Activated CD8-positive, alpha-beta memory T cell treated with anti-CD3 and anti-CD28 coated beads, Interleukin-2, amount 50 U/mL, for 24 hours (primary cell): ENCODE measurements around the gene SRGAP2C.
A peak's percentile ranks its signal among the peaks of the same experiment; 100 is the strongest.
"Not testable (repeated sequence)": the region's sequence is repeated elsewhere in the genome, so short reads cannot be mapped to it uniquely, and the experiment has no call there.

ENCODE experiments used
- DNase-seq: peaks from one replicate; pipeline ENCODE4 v3.0.0-alpha.2; 2020; ENCODE audit errors: extremely low read depth

The SRGAP2C gene

DNA sequence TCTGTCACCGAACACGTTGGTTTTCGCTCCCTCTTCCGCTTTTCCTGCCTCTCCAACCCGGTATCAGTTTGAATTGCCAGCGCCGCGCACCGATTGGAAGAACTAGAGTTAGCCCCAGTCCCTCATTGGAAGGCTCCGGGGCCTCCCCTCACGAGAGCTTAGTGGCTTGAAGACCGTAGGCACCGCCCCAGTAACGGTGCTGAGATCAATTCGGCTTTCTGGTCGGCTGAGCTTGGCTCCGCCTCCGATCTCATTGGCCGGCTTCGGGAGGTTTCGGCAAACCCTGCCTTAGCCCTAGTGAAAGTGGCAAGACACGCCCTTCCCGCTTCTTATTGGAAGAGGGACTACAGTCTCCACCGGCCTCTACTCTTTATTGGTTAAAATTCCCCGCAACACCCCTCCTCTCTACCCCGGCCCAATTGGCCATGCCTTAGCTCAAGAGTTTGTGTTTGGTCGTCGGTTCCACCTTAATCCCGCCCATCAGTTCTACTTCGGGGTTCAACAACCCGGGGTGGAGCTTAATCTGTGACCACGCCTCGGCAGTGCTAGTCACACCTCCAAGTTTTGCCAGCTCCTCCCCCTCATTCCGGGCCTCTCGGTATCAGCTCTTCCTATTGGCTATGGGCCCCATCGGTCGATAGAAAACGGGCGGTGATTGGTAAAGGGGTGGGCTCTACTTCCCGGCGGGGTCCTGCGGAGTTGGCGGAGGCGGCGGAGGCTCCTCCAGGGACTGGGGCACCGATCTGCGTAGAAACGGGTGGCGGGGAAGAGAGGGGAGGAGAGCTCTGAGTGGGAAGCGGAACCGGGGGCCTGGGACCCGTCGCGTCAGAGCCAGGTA lies at the start of gene SRGAP2C, which contains the start of gene FAM72B:
Gene SRGAP2C, plus strand, starts transcription at position 686 of the 838 bp plus-strand sequence. CDS start 2,472 bp downstream, outside the sequence.
Gene FAM72B, minus strand, starts transcription at position 51 of the 838 bp plus-strand sequence. CDS start 851 bp downstream, outside the sequence.
- DNase-seq: peak; percentile 85

DNA sequence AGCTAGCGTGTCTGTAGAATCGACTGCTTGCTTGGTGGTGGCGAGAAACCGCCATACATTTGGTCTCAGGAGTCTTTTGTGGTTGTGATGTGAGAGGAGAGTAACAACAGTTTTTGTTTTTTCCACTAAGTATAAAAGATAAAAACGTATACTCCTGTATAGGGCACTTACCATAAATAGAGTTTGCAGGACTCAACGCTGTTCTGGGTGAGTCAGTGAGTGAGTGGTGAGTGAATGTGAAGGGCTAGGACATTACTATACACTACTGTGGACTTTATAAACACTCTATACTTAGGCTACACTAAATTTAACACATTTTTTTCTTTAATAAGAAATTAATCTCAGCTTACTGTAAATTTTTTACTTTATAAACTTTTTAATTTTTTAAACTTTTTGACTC lies 44.4 kb upstream of the SRGAP2C start:
- DNase-seq: not testable (repeated sequence)

DNA sequence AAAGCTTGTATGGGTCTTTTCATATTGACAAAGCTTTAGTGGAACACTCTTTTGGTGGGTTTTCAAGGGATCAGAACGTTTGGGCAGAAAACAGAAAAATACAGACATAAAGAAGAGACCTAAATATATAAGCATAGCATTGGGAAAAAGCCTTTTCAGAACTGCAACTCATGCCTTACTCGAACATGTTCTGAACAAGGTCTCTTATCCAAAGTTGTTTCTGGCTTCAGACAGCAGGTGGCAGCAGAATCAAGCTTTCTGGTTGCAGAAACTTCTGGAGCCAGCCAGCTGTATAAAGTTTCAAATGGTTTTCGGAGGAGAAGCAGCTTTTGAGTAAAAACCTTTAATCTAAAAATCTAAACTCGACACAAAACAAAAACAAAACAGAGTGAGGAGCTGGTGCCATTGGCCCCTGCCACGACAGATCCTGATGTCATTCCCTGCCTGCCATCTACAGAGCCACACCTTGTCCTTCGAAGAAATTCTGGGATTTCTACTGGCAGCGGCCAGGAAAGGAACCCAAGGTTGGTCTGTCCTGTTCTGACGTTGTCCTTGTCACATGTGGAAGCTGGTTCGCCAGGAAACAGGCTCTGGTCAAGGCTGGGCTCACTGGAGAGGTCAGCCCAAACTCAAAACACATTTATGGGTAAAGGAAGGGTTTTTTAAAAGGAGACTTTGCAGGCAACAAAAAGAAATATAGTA lies 36.1 kb upstream of the SRGAP2C start:
- DNase-seq: not testable (repeated sequence)

DNA sequence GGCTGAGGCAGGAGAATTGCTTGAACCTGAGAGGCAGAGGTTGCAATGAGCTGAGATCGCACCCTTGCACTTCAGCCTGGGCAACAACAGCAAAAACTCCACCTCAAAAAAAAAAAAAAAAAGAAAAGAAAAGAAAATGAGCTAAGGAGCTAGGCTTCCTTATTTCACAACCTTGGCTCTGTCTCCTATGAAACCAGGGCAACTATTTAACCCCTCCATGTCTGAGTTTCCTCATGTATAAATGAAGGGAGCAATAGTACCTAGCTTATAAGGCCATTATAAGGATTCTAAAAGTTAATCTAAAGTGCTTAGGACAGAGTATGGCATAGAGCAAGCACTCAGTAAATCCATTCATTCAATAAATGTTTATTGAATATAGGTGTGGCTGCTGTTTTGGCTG lies 33.5 kb upstream of the SRGAP2C start:
- DNase-seq: not testable (repeated sequence)

DNA sequence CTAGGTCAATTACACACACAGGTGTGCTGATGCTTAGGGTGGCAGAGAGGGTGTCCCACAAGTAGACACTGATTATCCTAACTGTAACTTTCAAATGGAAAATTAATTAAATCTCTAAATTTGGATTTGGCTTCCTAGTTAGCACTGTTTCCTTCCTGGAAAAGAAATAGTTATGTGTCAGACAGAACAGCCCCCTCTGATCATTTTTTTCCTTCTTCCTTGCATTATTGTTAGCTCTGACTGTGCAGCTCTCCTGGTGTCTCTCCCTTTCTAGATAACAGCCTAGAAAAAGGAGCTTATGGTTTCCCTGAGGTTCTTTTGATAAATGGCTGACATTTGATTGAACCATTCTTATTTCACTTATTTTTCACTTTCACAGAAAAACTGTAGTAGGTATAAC lies 32.0 kb upstream of the SRGAP2C start:
- DNase-seq: not testable (repeated sequence)

DNA sequence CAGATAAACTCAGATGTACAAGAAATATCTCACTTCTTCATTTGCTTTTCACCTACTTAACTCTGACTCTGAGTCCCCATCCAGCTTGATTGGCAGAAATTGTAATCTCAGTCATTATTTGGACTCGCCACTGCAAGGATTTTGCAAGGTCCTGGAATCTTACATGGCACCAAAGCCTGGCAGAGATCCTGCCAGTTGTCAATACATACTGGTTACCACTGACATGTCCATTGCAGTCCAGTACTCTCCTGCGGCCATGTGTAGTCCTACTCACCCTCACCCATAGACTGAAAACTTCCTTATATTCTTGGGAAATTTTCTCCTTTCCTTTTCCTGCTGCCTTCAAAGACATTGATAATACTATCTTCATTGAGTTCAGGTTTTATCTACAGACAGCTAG lies 30.0 kb upstream of the SRGAP2C start:
- not testable (repeated sequence) for DNase-seq

DNA sequence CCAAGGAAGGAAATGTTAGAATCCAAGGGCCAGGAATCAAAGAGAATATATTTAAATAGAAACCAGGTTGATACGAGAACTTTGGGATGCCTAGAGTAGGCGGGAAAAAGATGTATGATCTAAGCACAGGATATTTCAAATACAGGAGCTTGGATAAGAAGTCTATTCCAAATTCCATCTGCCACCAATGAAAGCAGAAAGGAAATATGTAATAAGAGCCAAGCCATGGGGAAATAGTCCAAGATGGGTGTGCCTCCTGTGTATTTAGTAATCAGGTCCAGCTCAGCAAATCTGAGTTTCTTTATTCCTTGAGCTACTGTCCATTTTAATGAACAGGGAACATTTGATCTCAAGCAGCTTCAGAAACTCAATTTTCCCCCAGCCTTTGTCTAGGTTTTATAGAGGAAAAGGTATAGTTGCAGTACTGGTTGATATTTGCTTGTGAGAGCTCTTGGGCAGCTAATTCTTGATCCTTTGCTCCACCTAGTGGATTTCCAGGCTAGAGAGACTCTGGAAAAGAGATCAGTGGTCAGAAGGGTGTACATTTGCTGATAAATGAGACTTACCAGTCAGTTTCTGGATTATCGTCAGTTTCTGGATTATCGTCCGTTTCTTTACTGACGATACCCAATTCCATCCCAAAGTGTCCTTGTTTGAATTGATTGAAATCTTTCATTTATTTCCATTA lies 29.0 kb upstream of the SRGAP2C start:
- DNase-seq: not testable (repeated sequence)

DNA sequence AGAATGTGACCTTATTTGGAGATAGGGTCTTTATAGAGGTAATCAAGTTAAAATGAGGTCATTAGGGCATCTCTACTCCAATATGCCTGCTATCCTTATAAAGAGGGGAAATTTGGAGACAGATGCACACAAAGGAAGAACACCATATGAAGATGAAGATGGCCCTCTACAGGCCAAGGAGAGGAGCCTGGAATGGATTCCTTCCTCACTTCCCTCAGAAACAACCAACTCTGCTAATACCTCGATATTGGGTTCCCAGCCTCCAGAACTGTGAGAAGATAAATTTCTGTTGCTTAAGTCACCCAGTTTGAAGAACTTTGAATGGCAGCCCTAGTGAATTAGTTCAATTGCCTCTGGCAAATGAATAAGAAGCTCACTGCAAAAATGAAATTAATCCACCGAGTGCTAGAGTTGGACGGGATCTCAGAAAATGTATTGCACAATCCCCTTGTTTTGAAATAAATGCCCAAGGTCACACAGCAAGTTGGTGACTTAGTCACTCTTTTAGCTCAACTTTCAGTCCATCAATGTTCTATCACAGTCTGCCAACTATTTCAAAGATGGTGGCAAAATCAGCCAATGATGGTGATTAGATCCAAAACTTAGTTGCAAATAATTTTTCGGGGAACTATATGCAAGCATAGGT lies 27.7 kb upstream of the SRGAP2C start:
- DNase-seq: not testable (repeated sequence)

DNA sequence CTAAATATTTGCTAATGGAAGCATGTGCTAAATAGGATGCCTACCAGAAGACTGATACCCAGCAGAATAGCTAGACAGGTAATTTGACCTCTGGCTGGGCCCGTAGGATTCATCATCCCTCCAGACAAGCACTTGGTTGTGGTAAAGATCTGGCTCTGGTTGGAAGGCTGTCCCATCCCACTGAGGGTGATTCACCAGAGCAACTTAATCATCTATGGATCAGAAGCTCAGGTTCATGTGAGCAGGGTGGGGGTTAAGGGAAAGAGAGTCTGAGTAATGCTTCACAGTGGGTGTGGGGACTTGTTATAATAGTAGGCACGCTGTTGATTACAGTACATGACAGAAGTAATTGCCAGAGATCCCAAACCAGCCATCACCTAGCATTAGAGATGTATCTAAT lies 27.2 kb upstream of the SRGAP2C start:
- DNase-seq: not testable (repeated sequence)

DNA sequence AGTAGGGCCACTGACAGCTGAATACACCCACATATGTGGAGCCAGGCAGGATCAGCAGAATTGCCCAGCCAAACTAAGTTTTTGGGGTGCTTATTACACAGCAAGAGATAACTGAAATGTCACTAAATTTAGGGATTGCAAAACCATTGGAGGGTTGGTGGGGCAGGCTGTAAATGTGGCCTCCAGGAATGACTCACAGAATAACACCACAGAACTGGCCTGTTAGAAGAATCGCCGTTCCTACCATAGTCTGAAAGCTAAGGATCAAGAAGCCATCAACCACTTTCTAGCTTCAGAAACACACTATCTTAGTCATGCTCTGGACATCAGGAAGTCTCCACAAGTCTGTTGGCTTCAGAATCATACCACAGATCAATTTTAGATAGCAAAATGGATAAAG lies 24.7 kb upstream of the SRGAP2C start:
- DNase-seq: not testable (repeated sequence)

DNA sequence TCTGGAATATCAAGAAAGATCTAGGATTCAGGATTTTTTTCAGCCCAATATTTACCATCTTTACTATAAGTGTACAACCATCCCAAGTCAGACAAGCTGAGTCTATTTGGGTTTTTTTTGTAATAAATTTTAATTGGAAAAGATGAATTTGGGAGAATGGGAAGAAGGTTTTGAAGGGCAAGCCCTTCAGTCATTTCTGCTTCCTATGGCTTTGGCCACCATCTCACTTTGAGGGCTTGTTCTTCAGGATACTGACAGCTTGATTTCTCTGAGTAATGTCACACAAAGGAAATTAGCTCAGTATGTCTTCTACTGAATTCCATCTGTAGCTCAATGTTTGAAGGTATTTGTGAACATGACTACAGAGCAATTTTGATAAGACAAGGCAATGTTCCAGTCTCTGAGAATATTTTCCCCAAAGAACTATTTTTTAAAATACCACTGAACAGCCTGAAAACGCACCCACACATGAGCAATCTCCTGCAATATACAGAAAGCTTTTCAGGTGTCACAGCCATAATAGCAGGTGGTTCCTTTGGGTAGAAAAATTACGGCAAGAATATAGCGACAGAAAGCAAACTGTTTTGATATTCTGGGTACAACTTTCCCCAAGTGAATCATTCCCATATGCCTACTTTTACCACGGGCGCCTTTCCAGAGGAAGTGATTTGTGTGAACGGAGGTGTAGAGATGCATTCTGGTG lies 23.4 kb upstream of the SRGAP2C start:
- DNase-seq: not testable (repeated sequence)

DNA sequence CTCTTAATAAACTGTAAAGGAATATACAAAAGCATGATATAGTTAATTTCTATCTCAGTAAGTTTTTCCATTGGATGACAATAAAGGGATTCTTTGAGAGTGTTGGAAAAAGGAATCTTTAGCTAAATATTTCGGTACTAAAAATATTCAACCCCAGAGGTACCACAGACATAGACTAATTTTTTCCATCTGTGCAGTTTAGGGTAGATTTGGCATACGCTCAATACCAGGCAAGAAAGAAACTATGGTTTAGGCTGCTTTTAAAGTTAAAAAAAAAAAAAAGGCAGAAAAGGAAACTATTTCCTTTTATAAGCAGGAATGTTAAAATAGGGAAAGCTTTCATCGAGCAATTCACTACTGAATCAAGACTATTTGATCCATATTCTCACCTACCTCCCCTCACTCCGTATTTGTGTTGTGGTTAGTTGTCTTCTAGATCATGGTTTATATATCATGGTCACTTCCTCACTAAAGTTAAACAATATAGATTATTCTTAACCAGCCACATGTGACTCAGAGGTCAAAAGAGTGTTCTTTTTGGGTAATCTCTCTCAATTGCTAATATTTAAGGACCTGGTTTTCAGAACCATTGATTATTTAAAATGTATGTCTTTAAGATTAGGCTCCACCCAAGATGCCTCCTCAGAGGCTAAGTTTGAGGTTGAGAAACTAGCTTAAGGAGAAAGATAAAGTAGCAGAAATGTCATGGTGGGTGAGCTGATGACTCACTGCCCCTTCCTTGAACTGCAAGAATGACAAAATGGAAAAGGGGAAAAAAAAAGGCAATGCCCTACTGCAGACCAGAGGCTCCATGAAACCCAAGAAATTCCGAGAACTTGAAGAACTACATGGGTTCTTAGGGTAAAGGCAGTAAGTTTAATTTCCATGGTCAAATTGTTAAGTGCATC lies 20.7 kb upstream of the SRGAP2C start:
- not testable (repeated sequence) for DNase-seq

DNA sequence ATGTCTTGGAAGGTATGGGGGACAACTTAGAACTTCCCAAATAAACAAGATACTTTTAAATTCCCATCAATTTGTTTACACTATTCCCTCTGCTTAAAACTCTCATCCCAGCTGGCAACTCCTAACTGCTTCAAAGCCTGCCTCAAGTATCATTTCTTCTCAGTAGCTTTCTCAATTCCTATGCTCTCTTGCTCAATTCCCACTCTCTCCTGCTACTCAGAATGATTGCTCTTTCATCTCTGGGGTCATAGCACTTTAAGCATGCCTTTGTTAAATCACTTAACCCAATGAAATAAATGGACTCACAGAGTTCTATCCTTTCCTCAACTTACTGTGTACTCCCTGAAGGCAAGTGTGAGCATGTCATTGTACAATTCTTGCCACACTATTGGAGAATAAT lies 19.5 kb upstream of the SRGAP2C start:
- not testable (repeated sequence) for DNase-seq

DNA sequence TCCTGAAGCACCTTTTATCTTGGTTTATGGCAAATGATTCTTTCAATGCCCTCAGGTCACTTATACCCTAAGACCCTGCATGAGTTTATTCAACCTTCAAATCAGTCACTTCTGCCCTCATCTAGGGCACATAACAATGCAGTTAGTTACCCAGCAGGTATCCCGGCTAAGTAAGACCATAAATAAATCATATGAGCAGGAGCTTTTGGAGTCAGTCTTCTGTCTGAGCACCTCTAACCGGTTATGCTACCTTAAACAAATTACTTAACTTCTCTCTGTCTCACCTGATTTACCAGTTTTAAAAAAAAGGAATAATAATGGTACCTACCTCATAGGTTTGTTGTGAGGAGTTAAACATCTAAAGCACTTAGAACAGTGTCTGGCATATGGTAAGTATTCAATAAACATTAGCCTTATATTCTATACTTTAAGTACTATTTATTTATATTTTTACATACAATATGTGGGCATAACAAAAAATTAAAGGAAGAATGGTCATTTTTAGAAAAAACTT lies 17.5 kb upstream of the SRGAP2C start:
- DNase-seq: not testable (repeated sequence)

DNA sequence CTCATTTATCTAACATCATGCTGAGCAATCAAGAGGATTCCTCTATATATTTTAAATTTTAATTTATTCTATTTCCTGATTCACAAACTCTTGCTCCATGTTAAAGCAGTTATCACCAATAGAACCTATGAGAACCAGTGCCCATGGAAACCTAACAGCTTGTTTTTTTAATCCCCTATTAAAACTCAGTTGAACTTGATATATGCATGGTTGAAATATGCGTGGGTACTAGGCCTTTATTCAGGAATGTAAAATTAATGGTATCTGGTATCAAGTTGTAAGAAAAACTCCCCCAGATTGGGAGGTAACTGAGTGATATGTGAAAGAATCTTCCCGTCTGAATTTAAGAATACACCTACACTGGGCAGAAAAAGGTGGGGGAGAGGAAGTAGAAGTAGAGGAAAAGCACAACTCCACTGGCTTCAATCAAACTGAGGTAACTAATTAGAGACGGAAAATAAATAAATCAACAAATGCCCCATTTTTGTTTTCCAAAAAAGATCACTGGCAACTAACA lies 16.6 kb upstream of the SRGAP2C start:
- DNase-seq: not testable (repeated sequence)

DNA sequence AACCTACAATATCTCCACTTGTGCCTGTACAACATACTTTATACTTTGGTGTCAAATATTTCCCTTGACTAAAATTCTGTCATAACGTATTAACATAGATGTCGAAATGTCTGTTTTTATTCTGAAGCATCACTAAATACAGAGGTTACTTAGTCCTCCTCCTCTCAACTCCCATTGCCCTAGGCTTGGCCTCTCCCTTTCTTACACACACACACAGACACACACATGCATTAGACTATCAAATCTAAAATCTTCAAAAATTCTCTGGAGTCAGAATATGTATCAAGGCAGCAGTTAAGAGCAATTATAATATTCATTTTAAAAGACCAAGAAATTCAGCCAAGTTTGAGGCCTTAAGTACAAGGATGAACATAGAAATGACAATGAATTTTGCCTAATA lies 8.1 kb upstream of the SRGAP2C start:
- not testable (repeated sequence) for DNase-seq

DNA sequence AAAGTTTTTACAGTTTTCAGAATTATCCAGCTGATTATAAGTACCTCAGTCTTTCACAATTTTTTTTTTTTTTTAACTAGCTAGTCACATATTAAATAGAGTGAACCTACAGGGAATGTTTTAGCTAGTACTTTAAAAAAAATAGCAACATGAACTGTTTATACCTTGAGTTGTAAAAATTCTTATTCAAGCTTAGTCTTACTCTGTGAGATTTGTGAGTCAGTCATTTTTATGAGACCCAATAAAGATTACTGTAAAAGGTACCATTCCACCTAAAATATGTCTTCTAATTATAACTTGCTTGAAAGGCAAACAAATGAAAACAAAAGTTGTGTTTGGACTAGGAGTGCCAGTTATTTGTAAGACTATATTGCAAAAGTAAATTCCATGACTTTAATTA lies 6.6 kb upstream of the SRGAP2C start:
- DNase-seq: not testable (repeated sequence)

DNA sequence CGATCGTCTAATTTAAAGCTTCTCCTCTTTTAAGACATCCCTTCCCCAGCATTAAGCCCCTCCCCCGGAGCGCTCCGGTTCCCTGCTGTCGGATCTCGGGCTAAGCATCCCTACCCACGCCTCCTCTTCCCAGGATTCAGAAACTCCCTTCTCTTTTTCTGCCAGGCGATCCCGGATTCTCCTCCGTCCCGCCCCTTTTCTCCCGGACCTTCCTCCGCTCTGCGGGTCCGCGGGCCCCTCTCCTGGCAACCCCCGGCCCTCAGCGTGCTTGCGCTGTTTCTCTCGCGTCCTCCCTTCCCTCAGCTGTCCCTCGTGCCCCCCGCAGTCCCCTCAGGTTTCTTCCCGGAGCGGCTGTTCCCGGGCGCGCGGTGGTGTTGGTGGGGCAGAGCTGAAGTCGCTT lies 908 bp upstream of the SRGAP2C start:
- not testable (repeated sequence) for DNase-seq

DNA sequence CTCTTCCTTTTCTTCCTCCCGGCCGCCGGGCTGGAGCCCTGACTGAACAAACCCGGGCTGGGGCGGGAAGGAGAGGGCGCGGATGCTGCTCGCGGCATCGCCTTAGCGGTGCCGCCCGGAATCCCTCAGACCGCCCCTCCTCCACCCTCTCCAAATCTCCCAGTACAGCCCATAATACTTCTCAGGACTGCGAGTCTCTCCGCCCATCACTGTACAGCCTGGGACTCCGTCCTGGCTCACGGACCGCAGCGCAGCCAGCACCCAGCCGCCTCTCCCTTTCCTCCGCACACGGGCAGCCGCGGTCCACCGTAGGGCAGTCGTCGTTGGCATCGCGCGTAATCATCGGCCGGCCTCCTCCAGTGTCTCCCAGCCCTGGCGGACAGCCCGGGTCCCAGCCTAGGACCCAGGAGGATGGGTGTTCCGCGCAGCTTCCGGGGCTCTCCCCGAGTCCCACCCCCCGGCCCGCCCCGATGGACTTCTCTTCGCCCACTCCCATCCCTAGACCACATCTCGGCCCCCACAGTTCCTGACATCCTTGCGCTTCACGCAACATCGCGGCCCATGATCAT lies 449 bp downstream of the SRGAP2C start:
- DNase-seq: not testable (repeated sequence)
